ENCODE data around the gene ATP8B3. TPM values are rescaled to one million over a fixed set of nuclear protein-coding genes. Genes with fewer than 3 reads are reported as not detected.
A peak's percentile ranks its signal among the peaks of the same experiment; 100 is the strongest.

ATP8B3 gene
- total and polyA plus RNA-seq, 9 of the 15 experiments (the other 6 are each of a cell fraction or from before 2014, with no cell fraction given) = 1.2 to 12.3 (median 3.8) TPM

- TF ChIP-seq UBTF (IDR thresholded peaks at IDR 0.05; ENCODE audit: borderline replicate concordance in 1 of 2, low read depth in 2 of 2, low read length in 2 of 2) (peak in 1 of 2 experiments; percentile 65; a peak in 1 of 4 replicates), LEF1 (IDR thresholded peaks at IDR 0.05) (peak; percentile 86; the same call in 1 of the 2 replicates), XRCC4 (IDR thresholded peaks at IDR 0.05; ENCODE audit: extremely low read depth, insufficient read depth, insufficient read length) (no peak), ADNP (tag; IDR thresholded peaks at IDR 0.05) (peak; percentile 8; the same call in 1 of the 2 replicates), EHMT2 (IDR thresholded peaks at IDR 0.05) (0 out of 2 replicates have a peak, but pooled peaks have one; percentile 38), PHF8 (IDR thresholded peaks at IDR 0.05; ENCODE audit: borderline replicate concordance, low read length) (no peak), KLF1 (tag; IDR thresholded peaks at IDR 0.05) (no peak), ELK1 (CRISPR knock-in tag; IDR thresholded peaks at IDR 0.05) (no peak), BRCA1 (IDR thresholded peaks at IDR 0.05) (no peak), BRCA1 (CRISPR knock-in tag; IDR thresholded peaks at IDR 0.05) (no peak), RAD51 (IDR thresholded peaks at IDR 0.05; ENCODE audit: borderline replicate concordance, low read depth) (no peak), DMBX1 (CRISPR knock-in tag; IDR thresholded peaks at IDR 0.05; ENCODE audit: borderline replicate concordance) (no peak), SRSF1 (IDR thresholded peaks at IDR 0.05; ENCODE audit: low read depth, low read length) (no peak), ZNF740 (CRISPR knock-in tag; IDR thresholded peaks at IDR 0.05) (peak; percentile 98), ZNF740 (tag; IDR thresholded peaks at IDR 0.05) (peak in 1 of 2 experiments; percentile 90; a peak in 2 of 4 replicates), ZNF197 (CRISPR knock-in tag; IDR thresholded peaks at IDR 0.05; ENCODE audit: low read depth) (no peak), ZNF717 (CRISPR knock-in tag; IDR thresholded peaks at IDR 0.05) (no peak), NR2C1 (IDR thresholded peaks at IDR 0.05) (no peak; the same call in 1 of the 2 replicates), NR2C1 (tag; IDR thresholded peaks at IDR 0.05) (no peak), FIP1L1 (IDR thresholded peaks at IDR 0.05; ENCODE audit: low read depth, low read length, poor library complexity, severe bottlenecking) (no peak)
- TF ChIP-seq, protein P1, sequence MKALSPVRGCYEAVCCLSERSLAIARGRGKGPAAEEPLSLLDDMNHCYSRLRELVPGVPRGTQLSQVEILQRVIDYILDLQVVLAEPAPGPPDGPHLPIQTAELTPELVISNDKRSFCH (CRISPR knock-in tag; IDR thresholded peaks at IDR 0.05) = no peak
- TF ChIP-seq, protein P1 (tag; IDR thresholded peaks at IDR 0.05) = no peak
- TF ChIP-seq, protein P2, sequence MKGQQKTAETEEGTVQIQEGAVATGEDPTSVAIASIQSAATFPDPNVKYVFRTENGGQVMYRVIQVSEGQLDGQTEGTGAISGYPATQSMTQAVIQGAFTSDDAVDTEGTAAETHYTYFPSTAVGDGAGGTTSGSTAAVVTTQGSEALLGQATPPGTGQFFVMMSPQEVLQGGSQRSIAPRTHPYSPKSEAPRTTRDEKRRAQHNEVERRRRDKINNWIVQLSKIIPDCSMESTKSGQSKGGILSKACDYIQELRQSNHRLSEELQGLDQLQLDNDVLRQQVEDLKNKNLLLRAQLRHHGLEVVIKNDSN (CRISPR knock-in tag; IDR thresholded peaks at IDR 0.05) = no peak
Observed at GRCh38 chr19:1747285-1748114, 64.6 kb downstream of the ATP8B3 start (continued).
